Activated CD4-positive, alpha-beta T cell treated with anti-CD3 and anti-CD28 coated beads for 4 hours (primary cell): ENCODE measurements around the gene SMAD6.
A peak's percentile ranks its signal among the peaks of the same experiment; 100 is the strongest.

Experiments used
- DNase-seq, 2 donors: peaks; one replicate each; pipeline ENCODE4 v3.0.0-alpha.2; 2020

SMAD6 gene

DNA sequence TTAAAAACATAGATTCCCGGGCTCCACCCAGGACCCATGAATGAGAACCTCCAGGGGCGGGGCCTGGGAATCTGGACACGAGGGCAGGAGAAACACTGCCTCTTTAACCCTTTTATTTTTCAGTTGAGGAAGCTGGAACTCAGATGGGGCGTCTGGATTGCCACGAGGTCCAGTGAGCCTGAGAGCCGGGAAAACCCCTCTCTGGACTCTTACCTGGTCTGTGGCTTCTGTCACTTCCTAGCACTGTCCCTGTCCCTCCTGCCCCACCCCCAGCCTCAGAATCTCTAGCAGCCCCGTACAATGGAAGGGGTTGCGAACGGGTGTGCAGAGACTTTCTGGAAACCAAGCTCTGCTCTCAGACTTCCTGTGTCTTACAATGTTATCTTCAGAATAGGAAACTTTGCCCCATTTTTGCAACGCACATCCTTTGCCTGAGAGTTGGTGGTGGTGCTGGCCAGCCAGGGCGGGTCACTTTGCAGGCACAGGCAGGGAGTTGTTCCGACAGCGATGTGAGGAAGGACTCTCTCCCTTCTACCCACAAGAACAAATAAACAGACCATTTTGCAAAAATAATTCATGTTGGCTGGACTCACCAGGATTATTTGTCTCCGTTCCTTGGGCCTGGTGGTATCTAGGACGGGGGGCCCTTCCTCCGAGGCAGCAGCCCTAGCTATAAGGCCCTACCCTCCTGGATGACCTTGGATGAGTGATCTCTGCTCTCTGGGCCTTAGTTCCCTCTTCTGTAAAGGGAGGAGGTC lies 59.1 kb downstream of the SMAD6 start:
- no peak for DNase-seq

DNA sequence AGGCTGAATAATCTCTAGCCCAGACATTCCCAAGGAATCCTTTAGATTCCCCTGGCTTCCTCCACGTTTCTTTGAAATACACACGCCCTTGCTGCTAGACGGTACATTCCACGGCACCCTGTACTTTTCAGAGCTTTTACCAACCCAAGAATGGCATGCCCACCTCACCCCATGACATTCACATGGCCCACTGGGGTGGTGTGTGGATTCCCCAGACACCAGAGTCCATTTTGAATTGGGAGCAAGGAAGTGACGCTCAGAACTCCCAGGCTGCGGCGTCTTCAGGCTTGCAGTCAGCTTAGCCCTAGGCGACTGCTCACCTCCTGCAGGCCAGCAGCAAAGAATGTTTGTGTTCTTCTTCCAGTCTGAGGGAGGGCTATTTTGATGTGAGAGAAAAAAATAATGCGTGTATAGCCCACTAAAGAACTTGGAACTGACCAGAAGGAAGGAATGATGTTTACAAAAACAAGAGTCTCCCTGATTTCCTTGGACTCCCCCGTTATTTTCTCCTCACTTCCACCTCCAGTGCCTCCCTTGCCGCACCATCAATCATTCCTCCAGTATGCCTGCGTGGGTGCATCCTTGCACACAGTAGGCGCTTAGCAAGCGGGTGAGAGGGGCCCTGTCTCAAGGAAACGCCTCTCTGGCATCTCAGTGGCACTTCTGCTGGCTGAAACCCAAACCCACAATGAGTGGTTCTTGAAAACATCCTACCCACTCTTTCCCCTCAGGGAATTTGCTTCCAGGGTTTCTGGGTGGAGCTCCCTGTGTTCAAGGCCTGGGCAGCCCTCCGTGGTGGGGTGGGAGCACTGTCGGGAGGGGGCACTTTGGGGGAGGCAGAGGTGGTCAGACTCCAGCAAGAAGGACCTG lies 59.9 kb downstream of the SMAD6 start:
- DNase-seq, result no peak

DNA sequence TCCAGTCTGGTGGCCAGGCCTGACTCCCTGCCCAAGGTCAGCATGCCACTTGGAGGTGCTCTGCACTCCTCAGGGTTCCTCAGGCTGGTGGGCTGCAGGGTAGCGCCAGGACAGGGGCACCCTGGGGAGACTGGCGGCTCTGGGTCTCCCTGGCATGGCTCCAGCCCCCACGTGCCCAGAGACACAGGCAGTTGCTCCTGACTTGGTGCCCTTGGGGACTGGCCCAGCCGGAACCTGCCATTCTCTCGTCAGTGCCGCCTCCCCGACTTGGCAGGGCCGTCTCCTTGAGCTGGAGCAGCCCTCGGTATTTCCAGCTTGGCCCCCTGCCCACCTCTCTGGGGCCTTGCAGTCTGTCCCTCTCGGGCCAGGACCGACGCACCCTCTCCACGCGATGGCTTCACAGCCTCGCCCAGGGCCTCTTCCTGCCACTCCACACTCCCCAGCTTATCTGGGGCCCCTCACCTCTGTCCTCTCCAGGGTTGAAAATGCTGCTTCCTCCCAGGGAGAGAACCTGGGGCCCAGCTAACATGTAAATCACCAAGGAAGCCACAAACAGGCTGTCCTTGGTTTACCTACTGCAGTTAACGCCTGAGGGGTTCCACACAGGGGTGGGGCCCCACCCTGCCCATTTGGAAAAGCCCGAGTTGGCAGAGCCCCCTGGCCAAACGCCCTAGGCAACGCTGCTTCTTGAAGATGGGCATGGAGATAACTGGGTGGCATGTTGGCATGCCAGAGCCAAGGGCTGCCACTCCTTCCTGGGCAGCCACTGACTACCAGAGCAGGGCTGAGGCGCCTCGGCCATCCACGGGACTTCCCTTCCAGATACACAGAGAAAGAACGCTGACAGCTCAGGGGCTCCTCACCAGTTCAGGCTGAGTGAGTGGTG lies 61.4 kb downstream of the SMAD6 start:
- DNase-seq, result no peak

DNA sequence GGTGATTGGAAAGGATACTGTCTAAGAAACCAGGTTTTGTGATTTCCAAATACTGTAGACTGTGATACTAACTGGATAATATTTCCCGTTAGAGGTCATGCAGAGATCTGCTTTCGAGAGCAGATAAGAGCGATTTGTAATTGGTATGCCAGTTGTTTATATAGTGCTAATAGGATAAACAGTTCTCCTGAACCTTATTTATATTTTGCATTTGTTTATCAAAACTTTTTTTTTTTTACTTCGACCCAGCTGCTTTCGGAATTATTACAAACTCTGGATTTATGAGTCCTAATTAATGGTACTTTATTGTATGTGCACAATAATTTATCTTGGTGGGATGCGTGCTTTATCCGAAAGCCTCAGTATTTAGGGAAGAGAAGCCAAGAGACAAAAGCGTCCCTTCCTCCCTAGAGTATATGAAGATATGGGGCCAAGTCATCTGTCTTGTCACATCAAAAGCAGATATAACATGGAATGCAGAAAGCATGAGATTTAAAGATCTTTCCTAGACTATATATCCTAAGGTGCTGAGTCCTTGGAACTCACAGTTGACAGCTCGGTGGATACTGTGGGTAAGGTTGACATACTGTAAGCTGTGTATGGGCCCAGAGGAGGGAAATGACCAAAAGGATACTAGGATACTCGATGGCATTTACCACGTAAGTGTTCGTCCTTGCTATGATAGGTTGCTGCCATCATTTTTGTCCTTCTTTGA lies 62.2 kb downstream of the SMAD6 start:
- no peak for DNase-seq

DNA sequence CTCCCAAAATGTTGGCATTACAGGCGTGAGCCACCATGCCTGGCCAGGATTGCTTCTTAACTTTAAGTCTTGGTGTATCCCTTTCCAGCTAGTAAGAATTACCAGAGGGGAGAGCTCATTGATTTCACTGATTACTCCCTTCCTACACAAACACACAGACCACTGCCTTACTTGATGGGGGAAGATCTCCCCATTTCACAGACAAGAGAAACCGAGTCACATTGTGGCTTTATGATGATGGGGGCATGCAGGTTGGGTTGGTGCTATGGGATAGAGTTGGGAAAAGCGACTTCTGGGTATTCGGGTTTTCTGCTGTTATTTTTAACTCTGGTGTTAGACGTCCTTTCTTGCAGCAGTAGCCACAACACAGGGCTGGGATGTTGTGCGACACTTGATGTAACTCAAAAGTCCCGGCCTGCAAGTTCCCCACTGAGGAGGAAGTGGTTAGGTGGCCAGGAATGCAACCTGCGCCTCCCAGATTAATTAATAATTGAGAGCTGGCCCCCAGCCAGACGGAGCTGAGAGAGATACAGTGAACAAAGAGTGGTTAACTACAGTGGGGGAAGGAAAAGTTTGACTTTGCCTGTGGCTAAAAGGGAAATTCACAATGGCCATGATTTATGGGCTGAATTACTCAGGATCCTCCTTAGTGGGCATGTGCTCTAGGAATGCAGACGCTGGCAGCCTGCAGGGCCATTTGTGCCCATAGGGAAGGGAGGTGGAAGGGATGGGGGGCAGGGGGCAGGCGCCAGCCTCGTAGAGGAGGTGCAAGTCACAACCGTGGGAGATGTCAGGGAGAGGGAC lies 63.6 kb downstream of the SMAD6 start:
- DNase-seq, result no peak

DNA sequence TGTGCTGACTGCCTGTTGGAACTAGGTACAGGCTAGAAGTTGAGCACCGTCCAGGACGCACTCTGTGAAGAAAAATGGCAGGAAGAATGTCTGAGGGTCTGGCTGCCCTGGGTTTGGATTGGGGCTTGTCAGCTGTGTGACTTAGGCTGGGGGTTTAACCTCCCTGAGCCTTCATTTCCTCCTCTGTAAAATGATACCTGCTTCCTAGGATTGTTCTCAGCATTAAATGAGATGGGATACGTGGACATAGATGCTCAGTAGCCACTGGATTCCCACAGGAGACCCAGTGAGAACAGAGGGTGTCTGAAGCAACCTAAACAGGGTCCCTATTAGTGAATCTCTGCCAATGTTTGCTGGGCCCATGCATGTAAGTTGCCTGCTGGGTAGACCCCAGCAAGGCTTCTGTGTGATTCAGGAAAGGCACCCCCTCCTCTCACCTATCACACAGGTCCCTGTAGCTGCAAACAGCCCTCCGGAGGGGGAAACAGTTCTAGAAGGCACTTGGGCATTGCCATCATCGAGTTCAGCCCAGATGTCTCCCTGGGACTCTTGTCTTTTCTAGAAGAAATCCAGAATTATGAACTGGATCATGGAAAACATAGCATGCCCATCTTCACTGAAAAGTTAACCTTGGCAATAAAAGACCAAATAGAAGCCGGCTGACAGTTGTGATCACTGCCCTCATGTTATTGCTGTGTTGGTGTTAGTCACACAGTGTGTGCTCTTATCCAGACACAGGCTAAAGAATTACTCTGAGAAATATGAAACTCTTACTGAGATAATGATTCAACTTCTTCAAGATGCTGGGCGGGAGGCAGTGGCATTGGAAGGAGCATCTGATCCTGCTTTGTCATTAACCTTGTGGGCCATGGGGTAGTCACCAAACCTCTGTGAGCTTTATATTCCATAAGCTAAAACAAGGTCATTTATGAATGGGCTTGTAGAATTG lies 64.5 kb downstream of the SMAD6 start:
- DNase-seq, result no peak

DNA sequence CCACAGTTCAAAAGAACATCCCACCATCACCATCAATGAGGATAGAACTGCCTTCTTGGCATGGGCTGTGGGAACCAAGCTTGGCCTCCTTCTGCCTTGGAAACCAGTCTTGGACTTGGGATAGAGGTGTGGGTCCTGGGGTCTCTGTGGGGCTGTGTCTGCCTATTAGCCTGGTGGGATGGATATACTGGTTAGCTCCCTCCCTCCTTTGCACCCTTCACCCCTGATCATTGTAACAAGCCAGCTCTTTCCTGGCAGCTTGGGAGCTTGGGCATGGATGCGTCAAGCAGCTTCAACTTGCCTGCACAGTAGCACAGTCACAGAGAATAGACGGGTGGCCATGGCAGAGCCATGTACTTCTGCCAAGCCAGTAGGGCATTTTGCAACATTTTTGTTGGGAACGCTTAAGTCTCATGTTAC lies 65.2 kb downstream of the SMAD6 start:
- no peak for DNase-seq

DNA sequence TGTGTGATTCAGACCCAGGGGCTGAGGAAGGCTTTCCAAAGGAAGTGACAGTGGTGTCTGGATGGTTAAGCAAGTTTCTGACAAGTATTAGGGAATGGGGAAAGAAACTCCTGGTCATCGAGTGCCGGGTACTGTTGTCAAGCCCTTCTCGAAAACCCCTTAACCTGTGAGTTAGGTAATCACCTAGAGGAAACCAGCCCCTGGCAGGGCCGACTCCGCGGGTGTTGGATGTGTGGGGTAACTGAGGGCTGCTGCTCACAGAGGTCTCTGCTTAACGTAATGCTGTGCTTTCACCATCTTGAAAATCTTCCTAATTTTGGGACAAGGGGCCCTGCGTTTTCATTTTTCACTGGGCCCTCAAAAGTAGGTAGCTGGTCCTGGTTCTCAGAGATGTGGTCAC lies 67.0 kb downstream of the SMAD6 start:
- DNase-seq, result no peak

DNA sequence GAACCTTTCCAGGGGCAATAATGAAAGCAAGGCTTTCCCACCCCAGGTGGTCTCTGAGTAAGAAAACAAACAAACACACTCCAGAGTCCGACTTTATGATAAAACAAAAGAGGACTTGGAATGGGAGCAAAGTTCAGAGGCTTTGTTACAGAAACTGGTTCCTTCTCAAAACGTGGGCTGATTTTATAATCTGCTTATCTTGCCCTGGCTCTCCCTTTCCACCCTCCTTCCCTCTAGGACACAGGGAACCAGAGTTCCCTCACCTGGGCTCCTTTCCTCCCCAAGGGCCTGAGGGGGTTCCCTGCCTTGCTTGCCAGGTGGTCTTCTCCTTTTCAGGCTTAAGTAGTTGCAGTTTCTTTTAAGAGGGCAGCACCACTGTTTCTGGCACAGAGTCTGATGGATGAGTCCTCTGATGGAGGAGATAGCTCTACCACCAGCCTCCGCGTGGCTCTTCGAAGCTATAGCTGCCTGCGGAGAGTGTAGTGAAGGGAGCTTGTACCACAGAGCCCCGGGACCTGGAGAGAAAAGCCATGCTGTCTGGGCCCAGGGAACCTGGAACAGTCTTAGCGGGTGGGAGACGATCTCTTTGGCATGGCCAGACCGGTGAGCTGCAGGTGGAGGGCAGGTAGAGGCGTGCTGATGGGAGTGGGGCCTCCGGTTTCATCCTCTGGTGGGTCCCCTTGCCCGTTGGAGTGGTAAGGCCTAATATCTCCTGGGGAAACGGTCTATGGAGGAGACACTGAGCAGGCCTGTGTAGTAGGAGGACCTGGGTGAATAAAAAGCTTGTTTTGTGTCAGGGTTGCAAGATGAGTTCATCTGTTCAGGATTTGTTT lies 68.7 kb downstream of the SMAD6 start:
- no peak for DNase-seq

DNA sequence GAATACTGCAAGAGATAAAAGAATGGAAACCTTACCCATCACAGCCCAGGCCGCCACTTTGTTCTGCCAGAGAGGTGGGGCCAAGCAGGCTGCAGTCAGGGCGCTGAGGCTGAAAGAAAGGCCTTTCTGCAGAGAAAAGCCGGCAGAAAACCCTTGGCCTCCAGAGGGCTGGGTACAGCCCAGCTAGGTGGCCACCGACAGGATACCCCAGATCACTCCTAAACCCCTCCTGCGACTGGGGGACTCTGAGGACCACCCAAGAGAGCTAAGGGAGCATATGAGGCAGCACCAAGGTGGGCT lies 69.3 kb downstream of the SMAD6 start:
- DNase-seq, result no peak

DNA sequence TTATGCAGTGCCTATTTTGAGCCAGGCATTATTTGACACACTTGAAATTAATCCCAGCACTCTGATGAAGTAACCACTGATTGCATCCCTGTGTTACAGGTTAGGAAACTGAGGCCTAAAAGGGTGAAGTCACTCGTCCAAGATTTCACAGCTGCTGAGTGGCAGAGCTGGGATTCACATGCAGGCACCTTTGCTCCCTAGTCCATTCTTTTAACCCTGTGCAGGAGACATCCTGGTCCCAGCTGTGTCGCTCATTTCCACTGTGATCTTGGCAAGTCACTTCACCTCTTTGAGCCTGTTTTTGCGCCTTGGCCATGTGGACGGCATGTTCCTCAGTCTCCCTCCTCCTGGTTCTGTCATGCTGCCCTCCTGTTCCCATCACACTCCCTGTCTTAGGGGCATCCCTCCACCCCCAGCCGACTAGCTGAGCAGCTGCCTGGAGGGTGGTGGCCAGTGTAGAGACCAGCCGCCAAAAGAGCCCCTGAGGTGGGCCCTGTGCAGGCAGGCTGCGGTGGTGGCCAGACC lies 70.6 kb downstream of the SMAD6 start:
- no peak for DNase-seq

DNA sequence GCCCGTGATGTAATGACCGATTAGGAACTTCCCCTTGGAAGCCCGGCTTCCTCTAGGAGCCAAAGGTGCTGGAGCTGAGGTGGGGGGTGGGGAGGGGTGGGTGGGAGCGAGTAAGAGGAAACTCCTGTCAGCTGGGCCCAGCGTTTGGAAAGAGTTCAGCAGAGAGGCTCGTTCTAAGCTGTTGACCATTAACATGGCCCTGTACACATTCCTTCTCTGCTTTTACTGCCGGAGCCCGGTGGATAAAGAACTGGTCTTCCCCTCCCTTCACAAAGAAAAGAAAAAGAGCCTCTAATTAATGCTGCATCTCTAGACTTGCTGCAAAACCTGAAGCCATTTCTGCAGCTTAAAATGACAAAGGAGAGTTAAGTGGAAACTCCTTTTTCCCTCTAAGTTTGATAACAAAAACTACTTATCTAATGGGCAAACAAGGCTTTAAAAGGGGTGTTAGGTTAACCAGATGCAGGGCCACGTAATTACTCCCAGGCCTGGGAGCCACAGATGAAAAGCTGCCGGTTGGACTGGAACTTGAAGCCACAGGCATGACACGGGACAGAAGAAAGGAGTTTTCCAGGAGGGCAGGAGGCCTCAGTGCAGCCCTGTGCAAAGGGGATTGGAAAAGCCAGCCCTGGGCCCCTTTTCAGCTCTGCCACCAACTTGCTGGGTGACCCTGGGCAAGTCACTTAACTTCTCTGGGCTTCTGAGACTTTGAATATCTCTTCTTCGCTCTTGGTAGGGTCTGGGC lies 71.3 kb downstream of the SMAD6 start:
- DNase-seq, result no peak

DNA sequence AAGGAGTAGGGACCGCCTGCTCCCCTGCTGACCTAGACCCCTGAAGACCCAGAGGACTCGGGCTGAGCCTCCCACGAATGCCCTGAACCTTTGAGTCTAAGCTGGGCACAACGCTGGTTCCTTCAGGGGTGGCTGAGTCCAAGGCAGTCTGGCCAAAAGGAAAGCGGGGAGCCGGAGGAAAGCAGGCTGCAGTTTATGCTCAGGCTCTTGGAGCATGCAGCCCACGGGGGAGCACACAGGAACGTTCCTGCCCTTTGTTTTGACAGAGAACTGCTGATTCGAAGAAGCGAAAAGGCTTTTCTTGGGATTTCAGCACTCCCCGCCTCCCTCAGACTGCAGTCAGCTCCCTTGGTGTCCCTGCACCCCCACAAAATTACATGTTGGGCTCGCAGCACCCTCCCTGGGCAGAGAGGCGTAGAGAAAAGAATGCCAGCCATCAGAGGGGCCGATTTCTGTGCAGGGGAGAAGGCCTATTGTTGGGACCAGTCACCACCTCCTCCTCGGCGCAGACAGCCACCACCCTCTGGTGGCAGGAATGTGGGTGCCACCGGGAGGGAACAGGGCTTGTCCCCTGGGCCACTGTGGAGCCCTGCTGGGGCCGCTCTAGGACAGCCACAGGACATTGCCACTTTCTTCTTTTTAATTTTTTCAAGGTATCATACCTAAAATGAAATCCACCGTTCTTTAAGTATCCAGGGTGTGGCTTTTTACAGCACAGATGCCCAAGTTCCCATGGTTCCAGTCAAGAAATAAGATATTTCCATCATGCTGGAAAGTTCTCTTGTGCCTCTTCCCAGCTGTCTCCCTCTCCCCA lies 72.2 kb downstream of the SMAD6 start:
- peak; percentile 30 to 35 for DNase-seq

DNA sequence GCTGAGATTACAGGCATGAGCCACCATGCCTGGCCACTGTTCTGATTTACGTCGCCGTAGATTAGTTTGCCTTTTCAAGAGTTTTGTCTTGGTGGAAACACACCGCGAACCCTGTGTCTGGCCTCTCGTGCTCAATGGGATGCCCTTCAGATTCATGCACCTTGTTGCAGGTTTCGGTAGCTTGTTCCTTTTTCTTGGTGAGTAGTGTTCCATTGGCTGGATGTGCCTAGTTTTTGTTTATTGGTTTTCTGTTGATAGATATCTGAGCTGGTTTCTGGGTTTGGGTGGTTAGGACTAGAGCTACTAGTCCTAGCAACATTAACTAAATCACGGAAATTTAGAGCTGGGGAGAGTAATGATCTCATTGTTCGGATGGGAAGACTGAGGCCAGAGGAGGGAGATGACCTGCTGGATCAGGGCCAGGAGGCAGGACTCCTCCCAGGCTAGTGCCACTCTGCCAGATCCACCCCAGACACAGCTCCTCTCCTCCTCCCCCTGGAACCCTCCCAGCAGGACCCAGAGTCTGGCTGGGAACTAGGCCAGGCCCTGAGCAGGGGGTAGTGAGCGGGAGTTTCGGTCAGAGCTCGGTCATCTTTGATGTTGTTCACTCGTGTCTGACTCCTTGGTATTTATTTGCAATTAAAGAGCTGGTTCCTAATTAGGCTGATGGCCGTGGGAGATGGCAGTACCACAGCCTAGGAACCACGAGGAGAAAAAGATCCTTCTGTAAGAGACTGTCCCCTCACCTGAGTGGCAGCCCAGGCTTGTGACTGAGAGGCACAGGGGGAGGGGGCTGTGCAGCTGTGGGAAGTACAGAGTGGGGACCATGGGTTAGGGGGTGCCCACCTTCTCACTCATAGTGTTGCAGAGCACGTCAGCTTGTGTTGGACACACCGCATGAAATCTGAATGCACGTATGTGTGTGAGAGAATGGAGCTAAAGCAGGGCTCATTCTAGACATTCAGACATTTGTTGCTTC lies 73.4 kb downstream of the SMAD6 start:
- no peak for DNase-seq

DNA sequence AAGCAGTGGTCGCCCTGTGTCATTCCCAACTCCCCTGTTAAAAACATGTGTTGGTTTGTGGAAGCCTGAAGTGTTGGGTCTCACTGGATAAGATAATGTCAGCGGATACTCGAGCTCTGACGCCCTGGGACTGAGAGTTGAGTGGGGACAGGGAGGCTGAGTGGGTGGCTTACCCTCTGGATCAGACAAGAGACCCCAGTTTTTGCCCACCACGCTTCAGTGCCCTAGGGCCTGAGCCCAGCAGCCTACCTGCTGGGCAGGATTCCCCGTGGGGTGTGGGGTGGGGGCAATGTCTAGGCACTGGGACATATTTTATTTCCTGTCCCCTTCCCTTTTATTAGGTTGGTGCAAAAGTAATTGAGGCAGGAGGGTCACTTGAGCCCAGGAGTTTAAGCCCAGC lies 75.0 kb downstream of the SMAD6 start:
- no peak for DNase-seq

DNA sequence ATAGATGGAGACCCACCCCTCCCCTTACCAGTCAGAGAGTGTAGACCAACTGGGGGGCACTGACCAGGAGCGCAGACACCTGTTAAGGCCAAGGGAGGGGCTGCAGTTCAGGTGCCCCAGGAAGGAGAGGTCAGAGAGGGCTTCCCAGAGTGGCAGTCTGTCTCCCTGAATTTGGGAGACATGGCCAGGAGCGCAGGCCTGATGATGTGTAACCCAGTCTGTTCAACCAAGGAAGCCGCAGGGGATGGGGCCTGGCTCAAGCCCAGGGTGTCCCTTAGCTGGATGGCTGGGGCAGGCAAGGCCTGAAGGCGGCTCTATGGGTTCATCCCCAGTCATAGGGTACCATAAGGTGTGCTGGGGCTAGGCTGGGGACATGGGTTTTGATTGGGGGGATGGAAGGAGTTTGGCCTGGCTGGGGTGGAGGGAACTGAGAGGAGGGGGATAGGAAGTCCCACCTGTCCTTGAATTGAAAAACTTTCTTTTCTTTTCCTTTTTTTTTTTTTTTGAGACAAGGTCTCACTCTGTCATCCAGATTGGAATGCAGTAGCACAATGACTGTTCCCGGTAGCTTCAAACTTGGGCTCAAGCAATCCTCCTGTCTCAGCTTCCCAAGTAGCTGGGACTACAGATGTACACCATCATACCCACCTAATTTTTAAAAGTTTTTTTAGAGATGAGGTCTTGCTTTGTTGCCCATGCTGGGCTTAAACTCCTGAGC lies 75.7 kb downstream of the SMAD6 start:
- no peak for DNase-seq
